ENCODE results near the gene YY1AP1.
"Not testable (repeated sequence)": the region's sequence is repeated elsewhere in the genome, so short reads cannot be mapped to it uniquely, and the experiment has no call there.

YY1AP1 gene, protein sequence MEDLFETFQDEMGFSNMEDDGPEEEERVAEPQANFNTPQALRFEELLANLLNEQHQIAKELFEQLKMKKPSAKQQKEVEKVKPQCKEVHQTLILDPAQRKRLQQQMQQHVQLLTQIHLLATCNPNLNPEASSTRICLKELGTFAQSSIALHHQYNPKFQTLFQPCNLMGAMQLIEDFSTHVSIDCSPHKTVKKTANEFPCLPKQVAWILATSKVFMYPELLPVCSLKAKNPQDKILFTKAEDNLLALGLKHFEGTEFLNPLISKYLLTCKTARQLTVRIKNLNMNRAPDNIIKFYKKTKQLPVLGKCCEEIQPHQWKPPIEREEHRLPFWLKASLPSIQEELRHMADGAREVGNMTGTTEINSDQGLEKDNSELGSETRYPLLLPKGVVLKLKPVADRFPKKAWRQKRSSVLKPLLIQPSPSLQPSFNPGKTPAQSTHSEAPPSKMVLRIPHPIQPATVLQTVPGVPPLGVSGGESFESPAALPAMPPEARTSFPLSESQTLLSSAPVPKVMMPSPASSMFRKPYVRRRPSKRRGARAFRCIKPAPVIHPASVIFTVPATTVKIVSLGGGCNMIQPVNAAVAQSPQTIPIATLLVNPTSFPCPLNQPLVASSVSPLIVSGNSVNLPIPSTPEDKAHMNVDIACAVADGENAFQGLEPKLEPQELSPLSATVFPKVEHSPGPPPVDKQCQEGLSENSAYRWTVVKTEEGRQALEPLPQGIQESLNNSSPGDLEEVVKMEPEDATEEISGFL

DNA sequence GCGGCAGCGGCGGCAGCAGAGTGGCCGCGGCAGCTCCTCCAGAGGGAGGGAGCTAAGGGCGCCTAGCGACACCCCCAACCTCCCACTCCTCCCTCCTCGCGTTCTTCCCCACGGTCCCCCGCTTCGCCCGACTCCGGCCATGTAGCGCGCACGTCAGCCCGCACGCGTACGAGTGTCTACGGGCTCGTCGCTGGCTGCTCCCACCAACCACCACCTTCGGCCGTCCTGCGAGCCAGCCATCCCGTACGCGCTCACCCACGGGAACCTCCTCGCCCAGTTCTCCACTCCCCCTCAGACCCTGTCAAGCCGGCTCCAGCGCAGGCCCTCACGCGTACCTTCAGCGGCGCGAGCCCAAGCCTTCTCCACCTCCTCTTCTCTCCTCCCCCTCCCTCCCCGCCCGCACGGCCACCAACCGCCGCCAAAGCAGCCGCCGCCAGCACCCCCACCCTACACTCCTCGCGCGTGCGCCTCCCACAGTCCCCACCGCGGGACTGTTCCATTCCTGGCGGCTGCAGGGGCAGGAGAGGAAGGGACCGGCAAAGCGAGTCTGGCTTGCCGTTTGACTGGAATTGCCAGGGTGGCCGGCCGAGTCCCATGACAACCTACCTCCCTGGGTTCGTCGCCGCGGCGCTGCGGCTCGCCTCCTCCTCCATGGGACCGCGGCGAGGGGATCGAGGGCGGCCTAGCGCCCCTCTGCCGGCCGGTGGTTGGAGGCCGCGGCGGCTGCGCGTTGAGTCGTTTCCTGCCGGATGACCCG, at the start of gene YY1AP1:
YY1AP1 (minus strand) TSS at position 451 of the 757 bp plus-strand sequence. CDS start 8,338 bp downstream, outside the sequence.
- DNase-seq: peak; percentile 88 to 90

DNA sequence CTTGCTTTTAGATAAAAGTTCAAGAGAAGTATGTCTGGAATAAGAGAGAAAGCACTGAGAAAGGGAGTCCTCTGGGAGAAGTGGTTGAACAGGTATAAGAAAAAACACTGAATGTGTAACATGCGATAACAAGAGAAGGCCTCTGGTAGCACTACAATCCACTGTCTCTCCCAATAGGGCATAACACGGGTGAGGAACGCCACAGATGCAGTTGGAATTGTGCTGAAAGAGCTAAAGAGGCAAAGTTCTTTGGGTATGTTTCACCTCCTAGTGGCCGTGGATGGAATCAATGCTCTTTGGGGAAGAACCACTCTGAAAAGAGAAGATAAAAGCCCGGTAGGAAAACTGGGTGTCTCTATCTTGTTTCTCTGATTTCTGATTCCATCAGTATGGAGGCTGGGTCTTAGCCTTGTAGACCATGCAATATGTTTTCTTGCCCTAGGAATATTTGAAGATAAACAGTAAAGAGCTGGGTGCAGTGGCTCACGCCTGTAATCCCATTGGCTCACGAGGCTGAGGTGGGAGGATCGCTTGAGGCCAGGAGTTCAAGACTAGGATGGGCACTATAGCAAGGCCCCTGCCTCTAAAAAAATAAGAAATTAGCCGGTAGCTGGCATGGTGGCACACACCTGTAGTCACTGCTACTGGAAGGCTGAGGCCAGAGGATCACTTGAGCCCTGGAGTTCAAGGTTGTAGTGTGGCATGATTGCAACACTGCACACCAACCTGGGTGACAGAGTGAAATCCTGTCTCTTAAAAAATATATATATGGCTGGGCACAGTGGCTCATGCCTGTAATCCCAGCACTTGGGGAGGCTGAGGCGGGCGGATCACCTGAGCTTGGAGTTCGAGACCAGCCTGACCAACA, 40.7 kb upstream of the YY1AP1 start:
- DNase-seq: peak; percentile 3 to 44

DNA sequence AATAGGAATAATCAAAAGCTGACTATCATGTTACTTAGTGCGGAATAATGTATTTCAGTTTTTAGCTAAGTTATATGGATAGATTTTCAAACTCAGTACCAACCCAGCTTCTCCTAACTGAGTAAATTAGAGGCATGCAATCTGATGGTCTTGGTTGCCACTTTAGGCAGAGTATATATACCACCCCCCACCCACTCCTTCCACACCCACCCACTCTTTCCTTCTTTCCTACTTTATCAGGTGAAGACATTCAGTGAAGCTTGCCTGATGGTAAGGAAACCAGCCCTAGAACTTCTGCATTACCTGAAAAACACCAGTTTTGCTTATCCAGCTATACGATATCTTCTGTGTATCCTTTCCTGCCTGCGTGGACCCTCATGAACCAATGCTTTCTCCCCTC, 36.6 kb upstream of the YY1AP1 start:
- DNase-seq: no peak

DNA sequence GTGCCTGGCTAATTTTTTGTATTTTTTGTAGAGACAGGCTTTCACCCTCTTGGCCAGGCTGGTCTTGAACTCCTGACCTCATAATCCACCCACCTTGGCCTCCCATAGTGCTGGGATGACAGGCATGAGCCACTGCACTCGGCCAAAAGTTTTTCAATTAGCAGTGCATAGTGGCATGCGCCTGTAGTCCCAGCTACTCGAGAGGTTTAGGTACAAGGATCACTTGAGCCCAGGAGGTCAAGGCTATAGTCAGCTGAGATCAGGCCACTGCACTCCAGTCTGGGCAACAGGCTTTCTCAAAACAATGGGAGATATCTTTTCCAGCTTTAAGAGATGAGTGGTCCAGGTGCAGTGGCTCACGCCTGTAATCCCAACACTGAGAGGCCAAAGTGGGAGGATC, 31.1 kb upstream of the YY1AP1 start:
- DNase-seq: no peak

DNA sequence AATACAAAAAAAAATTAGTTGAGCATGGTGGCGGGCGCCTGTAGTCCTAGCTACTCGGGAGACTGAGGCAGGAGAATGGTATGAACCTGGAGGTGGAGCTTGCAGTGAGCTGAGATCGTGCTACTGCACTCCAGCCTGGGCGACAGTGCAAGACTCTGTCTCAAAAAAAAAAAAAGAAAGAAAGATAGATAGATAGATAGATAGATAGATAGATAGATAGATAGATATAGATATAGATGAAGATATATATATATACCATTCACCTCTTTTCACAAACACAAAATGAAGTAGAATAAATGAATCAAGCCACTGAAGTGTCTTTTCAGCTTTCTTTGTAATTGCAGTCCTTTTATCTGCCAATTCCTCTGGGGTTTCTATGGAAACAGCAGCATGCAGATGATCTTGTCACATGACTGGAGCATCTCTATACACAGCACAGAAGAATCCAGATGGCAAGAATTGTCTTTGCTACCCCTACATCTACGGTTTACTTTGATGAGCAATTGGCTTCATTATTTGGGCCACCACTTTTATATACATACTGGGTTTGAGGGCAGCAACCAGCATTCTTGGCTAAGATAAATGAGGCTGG, 30.0 kb upstream of the YY1AP1 start:
- DNase-seq: not testable (repeated sequence)

DNA sequence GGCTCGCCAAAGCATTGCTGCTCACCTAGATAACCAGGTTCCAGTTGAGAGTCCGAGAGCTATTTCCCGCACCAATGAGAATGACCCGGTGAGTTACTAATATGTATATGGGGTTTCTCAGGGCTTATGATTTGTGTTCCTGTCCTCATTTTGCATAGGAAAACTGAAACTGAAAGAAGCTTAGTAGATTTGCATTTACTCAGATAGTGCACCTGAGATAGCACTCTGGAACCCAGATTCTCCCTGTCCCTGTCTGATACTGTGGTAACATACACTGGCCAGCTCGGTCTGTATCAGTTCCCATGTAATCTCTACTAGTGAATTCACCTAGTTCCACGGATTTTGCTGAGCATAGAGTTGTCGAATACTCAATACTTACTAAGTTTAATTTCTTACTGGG, 28.5 kb upstream of the YY1AP1 start:
- DNase-seq: no peak

DNA sequence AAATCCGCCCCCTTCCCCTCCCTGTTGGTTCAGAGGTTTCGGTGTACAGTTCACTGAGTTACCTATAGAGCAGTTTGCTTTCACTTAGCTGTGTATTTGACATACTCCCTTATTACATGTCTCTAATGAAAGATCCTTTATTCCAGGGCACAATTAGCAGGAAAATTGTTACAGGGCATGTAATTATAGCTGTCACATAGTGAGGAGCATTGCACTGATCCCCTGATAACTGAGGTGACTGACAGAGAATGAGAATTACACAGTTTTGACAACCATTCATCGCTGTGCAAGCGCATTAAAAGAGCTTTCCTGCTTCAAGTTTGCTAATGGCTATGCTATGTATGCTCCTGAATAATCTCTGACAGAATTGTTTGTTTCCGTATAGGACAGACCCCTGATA, 27.2 kb upstream of the YY1AP1 start:
- DNase-seq: no peak

DNA sequence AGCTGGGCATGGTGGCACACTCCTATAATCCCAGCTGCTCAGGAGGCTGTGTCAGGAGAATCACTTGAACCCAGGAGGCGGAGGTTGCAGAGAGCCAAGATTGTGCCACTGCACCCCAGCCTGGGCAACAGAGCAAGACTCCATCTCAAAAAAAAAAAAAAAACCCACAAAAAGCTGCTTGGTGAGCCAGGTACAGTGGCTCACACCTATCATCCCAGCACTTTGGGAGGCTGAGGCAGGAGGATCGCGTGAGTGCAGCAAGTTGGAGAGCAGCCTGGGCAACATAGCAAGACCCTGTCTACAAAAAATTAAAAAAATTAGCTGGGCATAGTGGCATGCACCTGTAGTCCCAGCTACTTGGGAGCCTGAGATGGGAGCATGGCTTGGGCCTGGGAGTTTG, 26.5 kb upstream of the YY1AP1 start:
- DNase-seq: not testable (repeated sequence)

DNA sequence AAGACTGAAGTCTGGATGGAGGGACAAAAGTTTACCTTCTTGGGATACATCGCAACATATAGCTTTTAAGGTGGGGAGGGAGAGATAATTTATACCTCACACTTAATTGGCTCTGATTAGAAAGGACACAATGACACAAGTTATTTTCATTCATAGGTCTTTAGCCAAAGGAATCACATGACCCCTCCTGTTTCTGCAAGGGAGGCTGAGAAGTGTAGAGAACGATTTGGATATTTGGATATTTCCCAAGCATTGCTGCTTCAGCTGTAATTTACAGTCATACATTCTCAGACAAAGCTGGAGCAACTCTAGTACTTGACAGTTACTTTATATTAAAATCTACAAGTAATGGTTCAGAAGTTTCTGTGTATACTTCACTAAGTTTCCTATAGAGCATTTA, 24.5 kb upstream of the YY1AP1 start:
- DNase-seq: no peak

DNA sequence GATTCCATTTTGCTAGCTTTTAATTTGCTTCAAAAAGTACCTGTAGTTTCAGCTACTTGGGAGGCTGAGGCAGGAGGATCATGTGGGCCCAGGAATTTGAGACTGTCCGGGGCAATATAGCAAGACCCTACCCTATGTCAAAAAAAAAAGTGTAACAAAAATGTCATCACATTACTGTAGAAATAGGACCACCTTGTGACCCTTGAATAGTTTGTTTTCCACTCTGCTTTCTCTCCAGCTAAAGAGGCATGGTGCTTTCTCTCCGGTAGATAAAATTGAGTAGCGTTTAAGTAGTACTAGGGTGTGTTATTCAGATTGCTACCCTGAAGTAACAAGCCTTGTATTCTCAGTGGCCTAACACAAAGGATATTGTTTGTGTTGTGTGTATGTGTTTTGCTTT, 24.1 kb upstream of the YY1AP1 start:
- not testable (repeated sequence) for DNase-seq

DNA sequence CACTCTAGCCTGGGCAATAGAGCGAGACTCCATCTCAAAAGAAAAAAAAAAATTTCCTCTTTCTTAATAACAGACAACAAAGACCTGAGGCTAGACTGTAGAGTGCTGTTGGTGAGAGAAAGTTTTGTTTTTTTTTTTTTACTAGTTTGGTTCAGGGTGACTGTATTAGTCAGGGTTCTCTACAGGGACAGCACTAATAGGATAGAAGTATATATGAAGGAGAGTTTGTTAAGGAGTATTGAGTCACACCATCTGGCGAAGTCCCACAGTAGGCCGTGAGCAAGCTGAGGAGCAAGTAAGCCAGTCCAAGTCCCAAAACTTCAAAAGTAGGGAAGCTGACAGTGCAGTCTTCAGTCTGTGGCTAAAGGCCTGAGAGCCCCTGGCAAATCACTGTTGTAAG, 22.9 kb upstream of the YY1AP1 start:
- DNase-seq: not testable (repeated sequence)

DNA sequence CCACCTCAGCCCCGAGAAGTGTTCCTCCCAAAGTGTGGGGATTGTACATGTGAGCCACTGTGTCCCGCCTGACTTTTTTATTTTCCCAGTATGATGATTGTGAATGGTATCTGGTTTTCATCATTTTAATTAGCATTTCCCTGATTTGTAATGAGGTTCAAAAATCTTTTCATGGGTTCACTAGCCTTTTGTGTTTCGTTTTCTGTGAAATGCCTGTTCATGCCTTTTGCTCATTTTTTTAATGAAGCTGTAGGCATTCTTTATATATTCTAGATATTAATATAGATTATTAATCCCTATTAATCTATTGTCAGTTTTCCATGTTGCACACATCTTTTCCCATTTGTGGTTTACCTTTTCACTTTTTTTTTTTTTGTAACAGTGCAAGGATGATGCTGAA, 20.8 kb upstream of the YY1AP1 start:
- no peak for DNase-seq

DNA sequence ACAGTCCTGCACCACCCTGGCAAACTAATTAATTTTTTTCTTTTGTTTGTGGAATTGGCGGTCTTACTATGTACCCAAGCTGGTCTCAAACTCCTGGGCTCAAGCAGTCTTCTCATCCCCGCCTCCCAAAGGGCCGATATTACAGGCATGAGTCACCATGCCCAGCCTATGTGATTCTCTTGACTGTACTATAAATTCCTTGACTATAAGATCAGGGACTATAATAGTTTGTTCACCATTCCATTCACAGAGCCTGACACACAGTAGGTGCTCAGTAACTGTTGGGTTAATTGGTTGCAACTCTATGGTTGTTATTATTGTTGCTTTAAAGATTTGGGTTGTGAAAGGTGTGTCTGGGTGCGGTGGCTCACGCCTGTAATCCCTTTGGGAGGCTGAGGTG, 17.6 kb upstream of the YY1AP1 start:
- no peak for DNase-seq

DNA sequence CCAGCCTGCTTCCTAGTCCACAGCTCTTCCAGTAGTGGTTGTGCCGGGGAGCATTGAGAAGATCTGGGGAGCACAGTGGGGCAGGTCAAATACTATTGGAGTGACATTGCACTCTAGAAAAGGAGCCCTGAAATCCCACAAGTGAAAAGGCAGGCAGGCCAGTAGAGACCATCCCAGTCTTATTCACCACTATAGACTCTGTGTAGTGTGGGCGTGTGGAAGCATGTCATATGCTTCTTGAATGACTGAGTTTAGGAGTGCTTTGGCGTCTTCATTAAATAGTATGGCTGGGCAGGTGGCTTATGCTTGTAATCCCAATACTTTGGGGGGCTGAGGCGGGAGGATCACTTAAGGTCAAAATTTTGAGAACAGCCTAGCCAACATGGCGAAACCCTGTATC, 15.8 kb upstream of the YY1AP1 start:
- not testable (repeated sequence) for DNase-seq

DNA sequence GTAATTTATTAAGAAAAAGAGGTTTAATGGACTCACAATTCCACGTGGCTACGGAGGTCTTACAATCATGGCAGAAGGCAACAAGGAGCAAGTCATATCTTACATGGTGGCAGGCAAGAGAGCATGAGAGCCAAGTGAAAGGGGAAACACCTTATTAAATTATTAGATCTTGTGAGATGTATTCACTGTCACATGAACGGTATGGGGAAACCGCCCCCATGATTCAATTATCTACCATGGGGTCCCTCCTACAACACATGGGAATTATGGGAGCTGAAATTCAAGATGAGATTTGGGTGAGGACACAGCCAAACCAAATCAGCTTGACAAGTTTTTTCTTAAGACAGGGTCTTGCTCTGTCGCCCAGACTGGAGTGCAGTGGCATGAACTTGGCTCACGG, 14.6 kb upstream of the YY1AP1 start:
- no peak for DNase-seq

DNA sequence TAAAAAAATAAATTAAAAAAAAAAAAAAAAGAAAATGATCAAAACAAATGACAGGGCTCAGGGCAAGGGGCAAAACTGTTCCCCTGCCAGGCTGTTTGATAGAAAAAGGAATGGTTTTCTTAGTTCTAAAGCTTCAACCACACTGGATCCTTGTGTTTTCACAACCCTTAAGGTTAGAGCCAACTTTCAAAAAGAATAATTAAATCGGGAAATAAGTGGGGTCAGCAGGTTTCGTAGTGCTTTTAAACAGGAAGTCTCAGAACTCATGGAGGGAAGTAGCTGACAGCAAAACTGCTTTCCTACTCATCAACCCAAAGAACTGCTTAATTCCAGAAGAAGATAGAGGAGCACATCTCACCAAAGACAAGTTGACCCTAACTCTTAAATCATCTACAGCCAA, 13.1 kb upstream of the YY1AP1 start:
- not testable (repeated sequence) for DNase-seq

DNA sequence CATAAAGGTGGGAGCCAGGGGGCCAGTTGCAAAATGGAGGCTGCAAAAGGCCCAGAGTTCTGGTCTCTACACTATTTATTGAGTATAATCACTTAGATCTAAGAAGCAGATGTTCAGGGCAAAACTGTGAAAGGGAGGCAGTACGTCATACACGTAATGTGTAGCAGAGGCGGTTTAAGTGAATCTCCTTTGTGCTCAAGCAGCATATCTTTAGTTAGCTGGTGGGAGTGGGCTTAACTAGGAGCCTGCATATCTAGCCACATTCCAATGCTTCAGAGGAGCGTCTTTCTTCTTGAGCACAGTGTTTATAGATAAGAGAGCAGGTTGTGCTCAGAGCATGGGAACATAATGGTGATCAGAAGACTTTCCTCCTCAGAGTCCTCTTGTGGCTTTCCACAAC, 10.5 kb upstream of the YY1AP1 start:
- not testable (repeated sequence) for DNase-seq

DNA sequence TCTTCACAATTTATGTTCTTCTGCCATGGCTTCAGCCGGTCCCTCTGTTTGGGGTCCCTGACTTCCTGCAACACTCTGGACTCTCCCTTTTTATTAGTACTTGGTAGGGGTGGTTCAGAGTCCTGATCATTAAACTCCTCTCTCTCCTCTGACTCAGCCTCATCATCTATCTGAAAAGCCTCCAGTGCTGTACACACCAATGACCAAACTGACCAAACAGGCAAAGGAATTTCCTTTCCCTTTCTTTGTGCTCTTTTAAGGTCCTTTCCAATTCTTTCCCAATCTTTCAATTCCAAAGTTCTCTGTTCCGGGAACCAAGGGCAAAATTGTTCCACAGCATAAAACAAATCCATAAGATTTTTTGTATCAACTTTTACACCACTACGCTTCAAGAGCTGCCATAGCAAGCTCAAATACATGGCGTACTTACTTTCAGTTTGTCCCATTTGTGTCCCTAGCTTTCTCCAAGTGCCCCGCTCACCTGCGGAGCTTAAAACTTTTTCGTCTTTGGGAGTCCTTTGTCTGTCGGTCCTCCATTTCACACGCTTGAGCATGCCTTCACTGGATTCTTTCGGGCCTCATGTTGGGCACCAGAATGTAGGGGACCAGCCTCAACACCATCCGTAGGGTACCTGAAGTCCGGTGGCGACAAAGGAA, 9.9 kb upstream of the YY1AP1 start:
- no peak for DNase-seq

DNA sequence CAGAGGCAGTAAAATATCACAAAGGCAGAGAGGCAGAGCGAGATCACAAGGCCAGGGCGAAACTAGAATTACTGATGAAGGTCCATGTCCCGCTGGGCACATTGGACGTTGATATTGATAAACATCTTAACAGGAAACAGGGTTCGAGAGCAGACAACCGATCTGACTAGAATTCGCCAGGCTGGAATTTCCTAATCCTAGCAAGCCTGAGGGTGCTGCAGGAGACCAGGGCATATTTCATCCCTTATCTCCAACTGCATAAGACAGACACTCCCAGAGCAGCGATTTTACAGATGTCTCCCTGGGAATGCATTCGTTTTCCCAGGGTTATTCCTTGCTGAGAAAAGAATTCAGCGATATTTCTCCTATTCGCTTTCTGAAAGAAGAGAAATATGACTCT, 9.0 kb upstream of the YY1AP1 start:
- not testable (repeated sequence) for DNase-seq

DNA sequence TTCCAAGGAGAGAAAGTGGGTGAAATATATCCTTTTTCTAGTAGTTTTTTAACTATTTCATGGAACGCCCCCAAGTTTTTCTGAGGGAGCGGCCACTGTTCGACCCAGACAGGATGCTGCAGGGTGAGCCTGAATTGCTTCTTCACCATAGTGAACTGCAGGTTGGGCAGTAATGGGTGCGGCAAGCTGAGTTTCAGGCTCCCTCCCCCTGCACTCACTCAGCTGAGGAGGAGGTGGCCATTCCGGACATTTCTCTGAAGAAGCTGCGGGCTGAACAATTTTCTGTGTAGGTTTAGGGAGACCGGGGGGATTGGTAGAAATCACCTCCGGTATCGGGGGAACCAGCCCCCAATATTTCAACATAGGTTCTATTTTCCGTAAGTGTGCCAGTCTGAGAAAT, 8.5 kb upstream of the YY1AP1 start:
- DNase-seq: no peak

DNA sequence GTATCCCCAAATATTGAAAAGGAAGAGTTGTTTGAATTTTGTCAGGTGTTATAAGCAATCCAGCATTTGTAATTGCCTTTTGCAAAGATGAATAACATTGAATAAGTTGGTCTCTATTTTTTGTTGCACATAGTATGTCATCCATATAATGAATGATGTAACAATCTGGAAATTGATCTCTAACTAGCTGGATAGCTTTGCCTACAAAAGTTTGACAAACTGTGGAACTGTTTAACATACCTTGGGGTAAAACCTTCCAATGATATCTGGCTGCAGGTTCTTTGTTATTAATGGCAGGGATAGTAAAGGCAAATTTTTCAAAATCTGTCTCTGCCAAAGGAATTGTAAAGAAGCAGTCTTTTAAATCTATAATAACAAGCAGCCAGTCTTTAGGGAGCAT, 8.0 kb upstream of the YY1AP1 start:
- no peak for DNase-seq

DNA sequence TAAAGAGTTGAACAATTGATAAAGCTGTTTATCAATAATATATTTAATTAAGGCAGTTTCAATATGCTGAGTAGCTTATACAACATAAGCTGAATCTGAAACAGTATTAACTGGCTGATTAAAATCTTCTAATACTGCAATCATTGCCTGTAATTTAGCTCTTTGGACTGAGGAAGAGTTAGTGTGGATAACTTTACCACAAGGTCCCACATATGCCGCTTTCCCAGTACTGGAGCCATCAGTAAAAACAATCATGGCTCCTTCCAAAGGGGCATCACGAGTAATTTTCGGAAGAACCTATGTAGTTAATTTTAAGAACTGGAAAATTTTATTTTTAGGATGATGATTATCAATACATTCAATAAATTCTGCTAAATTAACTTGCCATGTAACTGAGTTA, 7.0 kb upstream of the YY1AP1 start:
- no peak for DNase-seq
